Measurements from ENCODE around the gene SEMA3C.

Gene SEMA3C

GRCh38 chr7:80833289-80834268 is 85.3 kb downstream of the SEMA3C start (continued):
- TF ChIP-seq ZBTB26 (tag by site-specific recombination; optimal IDR thresholded peaks at IDR 0.05) (no peak), ZNF433 (tag by site-specific recombination; IDR thresholded peaks at IDR 0.05; ENCODE audit: low read depth) (no peak), FEZF1 (tag by site-specific recombination; IDR thresholded peaks at IDR 0.05) (peak; percentile 61), ZNF274 (IDR thresholded peaks at IDR 0.05; ENCODE audit: low read length) (no peak), ZNF274 (tag by site-specific recombination; IDR thresholded peaks at IDR 0.05; ENCODE audit: borderline replicate concordance) (no peak), KLF9 (tag by site-specific recombination; IDR thresholded peaks at IDR 0.05; ENCODE audit: low read depth) (no peak), INSM2 (tag by site-specific recombination; IDR thresholded peaks at IDR 0.05) (peak; percentile 91), MZF1 (tag by site-specific recombination; IDR thresholded peaks at IDR 0.05; ENCODE audit: borderline replicate concordance) (no peak), ZFP41 (tag by site-specific recombination; IDR thresholded peaks at IDR 0.05; ENCODE audit: borderline replicate concordance) (no peak), PRDM1 (tag by site-specific recombination; IDR thresholded peaks at IDR 0.05) (peak; percentile 42; the same call in 1 of the 2 replicates), ZSCAN30 (tag by site-specific recombination; IDR thresholded peaks at IDR 0.05) (no peak), ZNF544 (tag by site-specific recombination; IDR thresholded peaks at IDR 0.05) (no peak), ZNF843 (tag by site-specific recombination; IDR thresholded peaks at IDR 0.05) (peak; percentile 82), ZNF324 (tag by site-specific recombination; IDR thresholded peaks at IDR 0.05) (no peak), ZNF701 (tag by site-specific recombination; IDR thresholded peaks at IDR 0.05) (no peak), GLI2 (tag by site-specific recombination; IDR thresholded peaks at IDR 0.05; ENCODE audit: borderline replicate concordance, low read depth) (peak; percentile 62; the same call in 1 of the 2 replicates), ZNF660 (tag by site-specific recombination; IDR thresholded peaks at IDR 0.05) (peak; percentile 63; the same call in 1 of the 2 replicates), ZBTB8A (tag by site-specific recombination; IDR thresholded peaks at IDR 0.05) (peak; percentile 18; the same call in 1 of the 2 replicates), ZBTB48 (tag by site-specific recombination; IDR thresholded peaks at IDR 0.05) (peak; percentile 80), ZSCAN16 (tag by site-specific recombination; IDR thresholded peaks at IDR 0.05) (no peak), ZNF37A (tag by site-specific recombination; IDR thresholded peaks at IDR 0.05) (no peak), ZNF292 (tag by site-specific recombination; IDR thresholded peaks at IDR 0.05; ENCODE audit: borderline replicate concordance, low read depth) (no peak), TRIM28 (IDR thresholded peaks at IDR 0.05; ENCODE audit: borderline replicate concordance, low read length) (no peak), ZNF596 (tag by site-specific recombination; IDR thresholded peaks at IDR 0.05) (no peak), ZNF157 (tag by site-specific recombination; IDR thresholded peaks at IDR 0.05) (no peak)
- TF ChIP-seq, protein P1, sequence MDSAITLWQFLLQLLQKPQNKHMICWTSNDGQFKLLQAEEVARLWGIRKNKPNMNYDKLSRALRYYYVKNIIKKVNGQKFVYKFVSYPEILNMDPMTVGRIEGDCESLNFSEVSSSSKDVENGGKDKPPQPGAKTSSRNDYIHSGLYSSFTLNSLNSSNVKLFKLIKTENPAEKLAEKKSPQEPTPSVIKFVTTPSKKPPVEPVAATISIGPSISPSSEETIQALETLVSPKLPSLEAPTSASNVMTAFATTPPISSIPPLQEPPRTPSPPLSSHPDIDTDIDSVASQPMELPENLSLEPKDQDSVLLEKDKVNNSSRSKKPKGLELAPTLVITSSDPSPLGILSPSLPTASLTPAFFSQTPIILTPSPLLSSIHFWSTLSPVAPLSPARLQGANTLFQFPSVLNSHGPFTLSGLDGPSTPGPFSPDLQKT (IDR thresholded peaks at IDR 0.05; ENCODE audit: borderline replicate concordance, low read depth, low read length) = no peak
- TF ChIP-seq, protein P2, sequence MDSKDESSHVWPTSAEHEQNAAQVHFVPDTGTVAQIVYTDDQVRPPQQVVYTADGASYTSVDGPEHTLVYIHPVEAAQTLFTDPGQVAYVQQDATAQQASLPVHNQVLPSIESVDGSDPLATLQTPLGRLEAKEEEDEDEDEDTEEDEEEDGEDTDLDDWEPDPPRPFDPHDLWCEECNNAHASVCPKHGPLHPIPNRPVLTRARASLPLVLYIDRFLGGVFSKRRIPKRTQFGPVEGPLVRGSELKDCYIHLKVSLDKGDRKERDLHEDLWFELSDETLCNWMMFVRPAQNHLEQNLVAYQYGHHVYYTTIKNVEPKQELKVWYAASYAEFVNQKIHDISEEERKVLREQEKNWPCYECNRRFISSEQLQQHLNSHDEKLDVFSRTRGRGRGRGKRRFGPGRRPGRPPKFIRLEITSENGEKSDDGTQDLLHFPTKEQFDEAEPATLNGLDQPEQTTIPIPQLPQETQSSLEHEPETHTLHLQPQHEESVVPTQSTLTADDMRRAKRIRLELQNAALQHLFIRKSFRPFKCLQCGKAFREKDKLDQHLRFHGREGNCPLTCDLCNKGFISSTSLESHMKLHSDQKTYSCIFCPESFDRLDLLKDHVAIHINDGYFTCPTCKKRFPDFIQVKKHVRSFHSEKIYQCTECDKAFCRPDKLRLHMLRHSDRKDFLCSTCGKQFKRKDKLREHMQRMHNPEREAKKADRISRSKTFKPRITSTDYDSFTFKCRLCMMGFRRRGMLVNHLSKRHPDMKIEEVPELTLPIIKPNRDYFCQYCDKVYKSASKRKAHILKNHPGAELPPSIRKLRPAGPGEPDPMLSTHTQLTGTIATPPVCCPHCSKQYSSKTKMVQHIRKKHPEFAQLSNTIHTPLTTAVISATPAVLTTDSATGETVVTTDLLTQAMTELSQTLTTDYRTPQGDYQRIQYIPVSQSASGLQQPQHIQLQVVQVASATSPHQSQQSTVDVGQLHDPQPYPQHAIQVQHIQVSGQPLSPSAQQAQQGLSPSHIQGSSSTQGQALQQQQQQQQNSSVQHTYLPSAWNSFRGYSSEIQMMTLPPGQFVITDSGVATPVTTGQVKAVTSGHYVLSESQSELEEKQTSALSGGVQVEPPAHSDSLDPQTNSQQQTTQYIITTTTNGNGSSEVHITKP (tag by site-specific recombination; IDR thresholded peaks at IDR 0.05) = peak; percentile 82
- TF ChIP-seq, protein P3, sequence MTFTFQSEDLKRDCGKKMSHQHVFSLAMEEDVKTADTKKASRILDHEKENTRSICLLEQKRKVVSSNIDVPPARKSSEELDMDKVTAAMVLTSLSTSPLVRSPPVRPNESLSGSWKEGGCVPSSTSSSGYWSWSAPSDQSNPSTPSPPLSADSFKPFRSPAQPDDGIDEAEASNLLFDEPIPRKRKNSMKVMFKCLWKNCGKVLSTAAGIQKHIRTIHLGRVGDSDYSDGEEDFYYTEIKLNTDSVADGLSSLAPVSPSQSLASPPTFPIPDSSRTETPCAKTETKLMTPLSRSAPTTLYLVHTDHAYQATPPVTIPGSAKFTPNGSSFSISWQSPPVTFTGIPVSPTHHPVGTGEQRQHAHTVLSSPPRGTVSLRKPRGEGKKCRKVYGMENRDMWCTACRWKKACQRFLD (tag by site-specific recombination; IDR thresholded peaks at IDR 0.05) = no peak
- TF ChIP-seq, protein P4, sequence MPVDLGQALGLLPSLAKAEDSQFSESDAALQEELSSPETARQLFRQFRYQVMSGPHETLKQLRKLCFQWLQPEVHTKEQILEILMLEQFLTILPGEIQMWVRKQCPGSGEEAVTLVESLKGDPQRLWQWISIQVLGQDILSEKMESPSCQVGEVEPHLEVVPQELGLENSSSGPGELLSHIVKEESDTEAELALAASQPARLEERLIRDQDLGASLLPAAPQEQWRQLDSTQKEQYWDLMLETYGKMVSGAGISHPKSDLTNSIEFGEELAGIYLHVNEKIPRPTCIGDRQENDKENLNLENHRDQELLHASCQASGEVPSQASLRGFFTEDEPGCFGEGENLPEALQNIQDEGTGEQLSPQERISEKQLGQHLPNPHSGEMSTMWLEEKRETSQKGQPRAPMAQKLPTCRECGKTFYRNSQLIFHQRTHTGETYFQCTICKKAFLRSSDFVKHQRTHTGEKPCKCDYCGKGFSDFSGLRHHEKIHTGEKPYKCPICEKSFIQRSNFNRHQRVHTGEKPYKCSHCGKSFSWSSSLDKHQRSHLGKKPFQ (tag by site-specific recombination; IDR thresholded peaks at IDR 0.05) = peak; percentile 30; the same call in 1 of the 2 replicates
